Measurements from ENCODE around the gene UMPS. TPM values are rescaled to one million over a fixed set of nuclear protein-coding genes. Genes with fewer than 3 reads are reported as not detected.

UMPS gene
- polyA plus RNA-seq, 1 of the 3 experiments (the other 2 are of a cell fraction), result 25.1 TPM

GRCh38 chr3:124695369-124695768, 34.9 kb upstream of the UMPS start:
- Histone ChIP-seq H3K9ac (no peak overlapping the region), H3K4me1 (ENCODE audit: control insufficient read depth in 1 of 2, insufficient read depth in 2 of 2, low read depth in 1 of 2, low read length in 1 of 2) (peaks cover 0 to 7% of the 10 kb centered on the region in 2 experiments; a peak in 1 of 4 replicates), H3K9me2 (no peaks in the 10 kb centered on the region), H3K4me2 (no peak overlapping the region), H3K27ac (ENCODE audit: low read depth in 2 of 2, low read length in 1 of 2) (no peak overlapping the region), H3K36me3 (replicated peaks in 1 of 2; ENCODE audit: control insufficient read depth in 1 of 2, insufficient read depth in 2 of 2, low read length in 1 of 2) (no peaks in the 10 kb centered on the region), H3K79me2 (ENCODE audit: insufficient read depth) (no peaks in the 10 kb centered on the region), H3K9me3 (no peaks in the 10 kb centered on the region), H2AFZ (ENCODE audit: low read depth) (no peak overlapping the region), H3K27me3 (ENCODE audit: insufficient read depth) (no peaks in the 10 kb centered on the region), H3F3A (replicated peaks; ENCODE audit: insufficient read depth) (no peaks in the 10 kb centered on the region), H3K4me3 (ENCODE audit: low read depth in 2 of 2, low read length in 1 of 2) (no peak overlapping the region), H4K20me1 (ENCODE audit: insufficient read depth) (no peaks in the 10 kb centered on the region)
- POLR2A ChIA-PET, result no interaction called here
- WGBS (ENCODE audit: low lambda C conversion rate), result 82% methylated on average over 3 of the region's 3 CpGs
- DNase-seq, result no peak
- TF ChIP-seq RFX5 (IDR thresholded peaks at IDR 0.05; ENCODE audit: low read length) (no peak), FOXM1 (IDR thresholded peaks at IDR 0.05; ENCODE audit: low read depth) (no peak), GATA2 (CRISPR knock-in tag; IDR thresholded peaks at IDR 0.05) (no peak), MXI1 (IDR thresholded peaks at IDR 0.05; ENCODE audit: low read depth, low read length) (no peak), EP300 (IDR thresholded peaks at IDR 0.05; ENCODE audit: borderline replicate concordance in 1 of 2, low read depth in 1 of 2, low read length in 1 of 2) (no peak), NFIC (IDR thresholded peaks at IDR 0.05; ENCODE audit: borderline replicate concordance) (no peak), RXRA (IDR thresholded peaks at IDR 0.05; ENCODE audit: borderline replicate concordance, low read depth) (no peak), CTCF (IDR thresholded peaks at IDR 0.05) (no peak), MEF2A (IDR thresholded peaks at IDR 0.05; ENCODE audit: borderline replicate concordance, low read depth) (no peak), JUND (IDR thresholded peaks at IDR 0.05) (no peak), IRF3 (IDR thresholded peaks at IDR 0.05; ENCODE audit: low read depth, low read length) (no peak), POLR2AphosphoS5 (IDR thresholded peaks at IDR 0.05; ENCODE audit: low read depth, low read length) (no peak), PBX3 (IDR thresholded peaks at IDR 0.05) (no peak), ZBTB33 (IDR thresholded peaks at IDR 0.05; ENCODE audit: borderline replicate concordance, low read depth) (no peak)
- CTCF ChIA-PET, result interaction anchor here (0.7 to 2.2 kb wide), 2 partner anchors 39 to 130 kb away, joined by 3 to 13 read pairs; no protein-coding TSS in a partner anchor
